ENCODE measurements around the gene SLC25A42.

DNA sequence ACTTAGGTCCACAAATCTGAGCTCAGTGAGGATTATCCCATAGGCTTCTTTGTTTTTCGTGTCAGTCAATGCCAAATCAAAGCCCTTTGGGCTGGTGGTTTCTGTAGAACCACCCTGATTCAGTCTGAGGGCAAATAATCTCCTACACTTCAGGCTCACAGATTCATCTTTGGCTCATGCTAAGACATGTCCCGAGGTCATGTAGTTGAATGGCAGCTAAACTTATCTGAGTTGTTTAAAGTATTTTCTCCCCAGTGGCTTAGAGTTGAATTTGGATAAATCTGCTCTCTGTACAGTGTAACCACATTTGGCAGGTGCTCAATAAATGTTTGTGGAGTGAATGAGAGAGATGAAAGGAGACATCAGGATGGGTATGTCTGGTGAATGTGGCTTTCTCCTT lies 13.1 kb upstream of the SLC25A42 start:
- TF ChIP-seq, protein P1, sequence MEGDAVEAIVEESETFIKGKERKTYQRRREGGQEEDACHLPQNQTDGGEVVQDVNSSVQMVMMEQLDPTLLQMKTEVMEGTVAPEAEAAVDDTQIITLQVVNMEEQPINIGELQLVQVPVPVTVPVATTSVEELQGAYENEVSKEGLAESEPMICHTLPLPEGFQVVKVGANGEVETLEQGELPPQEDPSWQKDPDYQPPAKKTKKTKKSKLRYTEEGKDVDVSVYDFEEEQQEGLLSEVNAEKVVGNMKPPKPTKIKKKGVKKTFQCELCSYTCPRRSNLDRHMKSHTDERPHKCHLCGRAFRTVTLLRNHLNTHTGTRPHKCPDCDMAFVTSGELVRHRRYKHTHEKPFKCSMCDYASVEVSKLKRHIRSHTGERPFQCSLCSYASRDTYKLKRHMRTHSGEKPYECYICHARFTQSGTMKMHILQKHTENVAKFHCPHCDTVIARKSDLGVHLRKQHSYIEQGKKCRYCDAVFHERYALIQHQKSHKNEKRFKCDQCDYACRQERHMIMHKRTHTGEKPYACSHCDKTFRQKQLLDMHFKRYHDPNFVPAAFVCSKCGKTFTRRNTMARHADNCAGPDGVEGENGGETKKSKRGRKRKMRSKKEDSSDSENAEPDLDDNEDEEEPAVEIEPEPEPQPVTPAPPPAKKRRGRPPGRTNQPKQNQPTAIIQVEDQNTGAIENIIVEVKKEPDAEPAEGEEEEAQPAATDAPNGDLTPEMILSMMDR (IDR thresholded peaks at IDR 0.05), result no peak
- TF ChIP-seq POLR2A (IDR thresholded peaks at IDR 0.05) (no peak), POLR2AphosphoS5 (IDR thresholded peaks at IDR 0.05; ENCODE audit: insufficient read depth in 1 of 2, low read depth in 1 of 2) (no peak)
